ENCODE data around the gene MCM9. TPM values are rescaled to one million over a fixed set of nuclear protein-coding genes. Genes with fewer than 3 reads are reported as not detected.

MCM9 gene
- total and polyA plus RNA-seq, 2 donors (not counting 1 experiment from before 2014, with no cell fraction given) = 1.2 to 9.6 TPM

DNA sequence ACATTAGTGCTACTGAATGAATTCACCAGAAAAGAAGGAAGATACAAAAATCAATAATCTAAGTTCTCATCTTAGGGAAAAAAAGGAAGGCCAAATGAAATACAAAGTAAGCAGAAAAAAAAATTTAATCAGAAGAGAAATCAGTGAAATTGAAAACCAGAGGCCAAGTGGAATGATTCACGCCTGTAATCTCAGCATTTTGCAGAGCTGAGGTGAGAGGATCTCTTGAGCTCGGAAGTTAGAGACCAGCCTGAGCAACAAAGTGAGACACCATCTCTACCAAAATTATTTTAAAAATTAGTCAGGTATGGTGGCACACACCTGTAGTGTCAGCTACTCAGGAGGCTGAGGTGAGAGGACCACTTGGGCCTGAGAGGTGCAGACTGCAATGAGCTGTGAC, 62.2 kb downstream of the MCM9 start:
- Histone ChIP-seq H3K27ac (ENCODE audit: insufficient read depth, low read length) (no peak overlapping the region), H3K79me2 (ENCODE audit: control insufficient read depth, insufficient read depth, low read length) (no peaks in the 10 kb centered on the region), H4K20me1 (ENCODE audit: control insufficient read depth, extremely low read depth, insufficient read depth, low read length) (no peaks in the 10 kb centered on the region), H3K9ac (ENCODE audit: insufficient read depth, low read length) (no peak overlapping the region), H3K4me2 (ENCODE audit: extremely low read depth, insufficient read depth, low read length) (no peak overlapping the region), H3K36me3 (ENCODE audit: control insufficient read depth, insufficient read depth, low read length) (no peaks in the 10 kb centered on the region), H3K27me3 (ENCODE audit: control insufficient read depth, insufficient read depth, low read length) (no peaks in the 10 kb centered on the region), H3K4me1 (ENCODE audit: control insufficient read depth, extremely low read depth, insufficient read depth, low read length) (peaks cover 2% of the 10 kb centered on the region), H3K9me3 (ENCODE audit: control insufficient read depth, insufficient read depth, low read depth, low read length) (no peaks in the 10 kb centered on the region), H2AFZ (ENCODE audit: low read length) (no peak overlapping the region), H3K4me3 (replicated peaks in 1 of 4; ENCODE audit: control extremely low read depth in 1 of 4, insufficient read depth in 1 of 4, low read depth in 3 of 4, low read length in 4 of 4) (no peak overlapping the region)
- TF ChIP-seq EZH2 (IDR thresholded peaks at IDR 0.05; ENCODE audit: low read length, missing control alignments) = no peak
- peak in 1 of 2 donors; percentile 55 for DNase-seq (ENCODE audit: low read depth in 2 of 2)

DNA sequence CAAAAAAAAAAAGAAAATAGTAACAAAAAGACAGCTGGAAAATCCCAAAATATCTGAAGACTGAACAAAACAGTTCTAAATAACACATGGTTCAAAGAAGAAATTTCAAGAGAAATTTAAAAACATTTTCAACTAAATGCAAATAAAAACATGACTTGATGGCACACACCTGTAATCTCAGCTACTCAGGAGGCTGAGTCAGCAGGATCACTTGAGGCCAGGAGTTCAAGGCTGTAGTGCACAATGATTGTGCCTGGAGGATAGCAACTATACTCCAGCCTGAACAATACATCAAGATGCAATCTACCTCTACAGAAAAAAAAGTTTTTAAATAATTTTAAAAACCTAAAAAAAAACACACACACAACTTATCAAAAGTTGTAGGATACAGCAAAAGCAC, 62.6 kb downstream of the MCM9 start:
- H3K79me2 ChIP-seq (ENCODE audit: control insufficient read depth, insufficient read depth, low read length) = no peaks in the 10 kb centered on the region
- TF ChIP-seq EZH2 (IDR thresholded peaks at IDR 0.05; ENCODE audit: low read length, missing control alignments) = no peak
- TF ChIP-seq, protein P1, sequence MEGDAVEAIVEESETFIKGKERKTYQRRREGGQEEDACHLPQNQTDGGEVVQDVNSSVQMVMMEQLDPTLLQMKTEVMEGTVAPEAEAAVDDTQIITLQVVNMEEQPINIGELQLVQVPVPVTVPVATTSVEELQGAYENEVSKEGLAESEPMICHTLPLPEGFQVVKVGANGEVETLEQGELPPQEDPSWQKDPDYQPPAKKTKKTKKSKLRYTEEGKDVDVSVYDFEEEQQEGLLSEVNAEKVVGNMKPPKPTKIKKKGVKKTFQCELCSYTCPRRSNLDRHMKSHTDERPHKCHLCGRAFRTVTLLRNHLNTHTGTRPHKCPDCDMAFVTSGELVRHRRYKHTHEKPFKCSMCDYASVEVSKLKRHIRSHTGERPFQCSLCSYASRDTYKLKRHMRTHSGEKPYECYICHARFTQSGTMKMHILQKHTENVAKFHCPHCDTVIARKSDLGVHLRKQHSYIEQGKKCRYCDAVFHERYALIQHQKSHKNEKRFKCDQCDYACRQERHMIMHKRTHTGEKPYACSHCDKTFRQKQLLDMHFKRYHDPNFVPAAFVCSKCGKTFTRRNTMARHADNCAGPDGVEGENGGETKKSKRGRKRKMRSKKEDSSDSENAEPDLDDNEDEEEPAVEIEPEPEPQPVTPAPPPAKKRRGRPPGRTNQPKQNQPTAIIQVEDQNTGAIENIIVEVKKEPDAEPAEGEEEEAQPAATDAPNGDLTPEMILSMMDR (conservative IDR thresholded peaks at IDR 0.05 in 1 of 2, IDR thresholded peaks at IDR 0.05 in 1 of 2; ENCODE audit: low read depth in 1 of 2, low read length in 2 of 2) = no peak
- no peak overlapping the region for H2AFZ ChIP-seq (ENCODE audit: low read length)
- H3K27me3 ChIP-seq (ENCODE audit: control insufficient read depth, insufficient read depth, low read length) = no peaks in the 10 kb centered on the region
- no peak overlapping the region for H3K9ac ChIP-seq (ENCODE audit: insufficient read depth, low read length)
- H3K4me3 ChIP-seq (replicated peaks in 1 of 4; ENCODE audit: control extremely low read depth in 1 of 4, insufficient read depth in 1 of 4, low read depth in 3 of 4, low read length in 4 of 4) = no peak overlapping the region
- H4K20me1 ChIP-seq (ENCODE audit: control insufficient read depth, extremely low read depth, insufficient read depth, low read length) = no peaks in the 10 kb centered on the region
- H3K9me3 ChIP-seq (ENCODE audit: control insufficient read depth, insufficient read depth, low read depth, low read length) = no peaks in the 10 kb centered on the region
- H3K4me2 ChIP-seq (ENCODE audit: extremely low read depth, insufficient read depth, low read length) = no peak overlapping the region
- no peak overlapping the region for H3K27ac ChIP-seq (ENCODE audit: insufficient read depth, low read length)
- H3K36me3 ChIP-seq (ENCODE audit: control insufficient read depth, insufficient read depth, low read length) = no peaks in the 10 kb centered on the region
- no peak for DNase-seq (ENCODE audit: low read depth in 2 of 2)
- H3K4me1 ChIP-seq (ENCODE audit: control insufficient read depth, extremely low read depth, insufficient read depth, low read length) = peaks cover 2% of the 10 kb centered on the region

DNA sequence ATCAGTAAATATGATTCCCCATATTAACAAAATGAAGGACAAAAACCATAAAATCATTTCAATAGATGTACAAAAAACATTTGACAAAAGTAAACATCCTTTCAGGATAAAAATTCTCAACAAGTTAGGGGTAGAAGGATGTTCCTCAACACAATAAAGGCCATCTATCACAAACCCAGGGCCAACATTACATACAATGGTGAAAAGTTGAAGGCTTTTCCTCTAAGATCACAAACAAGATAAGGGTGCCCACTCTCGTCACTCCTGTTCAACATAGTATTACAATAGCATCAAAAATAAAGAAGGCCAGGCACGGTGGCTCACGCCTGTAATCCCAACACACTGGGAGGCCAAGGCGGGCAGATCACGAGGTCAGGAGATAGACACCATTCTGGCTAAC, 63.6 kb downstream of the MCM9 start:
- Histone ChIP-seq H4K20me1 (ENCODE audit: control insufficient read depth, extremely low read depth, insufficient read depth, low read length) (no peaks in the 10 kb centered on the region), H3K79me2 (ENCODE audit: control insufficient read depth, insufficient read depth, low read length) (no peaks in the 10 kb centered on the region), H3K4me1 (ENCODE audit: control insufficient read depth, extremely low read depth, insufficient read depth, low read length) (no peaks in the 10 kb centered on the region), H3K4me2 (ENCODE audit: extremely low read depth, insufficient read depth, low read length) (no peak overlapping the region), H3K27ac (ENCODE audit: insufficient read depth, low read length) (no peak overlapping the region), H3K9me3 (ENCODE audit: control insufficient read depth, insufficient read depth, low read depth, low read length) (no peaks in the 10 kb centered on the region), H3K4me3 (replicated peaks in 1 of 4; ENCODE audit: control extremely low read depth in 1 of 4, insufficient read depth in 1 of 4, low read depth in 3 of 4, low read length in 4 of 4) (no peak overlapping the region), H3K36me3 (ENCODE audit: control insufficient read depth, insufficient read depth, low read length) (no peaks in the 10 kb centered on the region), H3K27me3 (ENCODE audit: control insufficient read depth, insufficient read depth, low read length) (no peaks in the 10 kb centered on the region), H2AFZ (ENCODE audit: low read length) (no peak overlapping the region), H3K9ac (ENCODE audit: insufficient read depth, low read length) (no peak overlapping the region)
- no peak for DNase-seq (ENCODE audit: low read depth in 2 of 2)
- TF ChIP-seq, protein P1 (conservative IDR thresholded peaks at IDR 0.05 in 1 of 2, IDR thresholded peaks at IDR 0.05 in 1 of 2; ENCODE audit: low read depth in 1 of 2, low read length in 2 of 2) = no peak
- TF ChIP-seq EZH2 (IDR thresholded peaks at IDR 0.05; ENCODE audit: low read length, missing control alignments) = no peak
